HUES6 (cell line): ENCODE results near the gene RFC3.
A peak's percentile ranks its signal among the peaks of the same experiment; 100 is the strongest.
"Not testable (repeated sequence)": the region's sequence is repeated elsewhere in the genome, so short reads cannot be mapped to it uniquely, and the experiment has no call there.

ENCODE experiments used
- H3K27ac ChIP-seq: 2 replicates; pipeline ENCODE4 v1.7.0; 2013; ENCODE audit warnings: low read depth, mild to moderate bottlenecking, low read length, inconsistent platforms
- H3K27me3 ChIP-seq: 2 replicates; pipeline ENCODE4 v1.6.1; 2013; ENCODE audit warnings: low read length; ENCODE audit not compliant: control insufficient read depth, insufficient read depth
- H3K36me3 ChIP-seq: 2 replicates; pipeline ENCODE4 v1.6.1; 2013; ENCODE audit warnings: low read length; ENCODE audit not compliant: control insufficient read depth, insufficient read depth
- H3K4me1 ChIP-seq: 2 replicates; pipeline ENCODE4 v1.6.1; 2013; ENCODE audit warnings: low read length; ENCODE audit not compliant: control insufficient read depth, insufficient read depth
- H3K4me3 ChIP-seq: 2 replicates; pipeline ENCODE4 v1.5.1; 2013; ENCODE audit warnings: low read depth, low read length
- H3K9ac ChIP-seq: one replicate; pipeline ENCODE4 v1.6.1; 2013; ENCODE audit warnings: mild to moderate bottlenecking, low read length
- H3K9me3 ChIP-seq: 2 replicates; pipeline ENCODE4 v1.6.1; 2013; ENCODE audit warnings: low read depth, low read length; ENCODE audit not compliant: control insufficient read depth, insufficient read depth

RFC3 gene

GRCh38 chr13:33817901-33818706 is at the start of gene RFC3:
TSS of gene RFC3 (plus strand) at chr13:33818149. CDS start at chr13:33818179, 30 bp downstream.
- Histone ChIP-seq H3K27ac (peak within 1 kb of the TSS; percentile 91), H3K9me3 (no peaks in the 10 kb centered on the region), H3K36me3 (peaks cover 30% of the 10 kb centered on the region), H3K4me1 (0 out of 2 replicates have a peak, but pooled peaks cover 4% of the 10 kb centered on the region), H3K4me3 (peak within 1 kb of the TSS; percentile 78), H3K9ac (peak within 1 kb of the TSS; percentile 95), H3K27me3 (no peaks in the 10 kb centered on the region; the same call in 1 of the 2 replicates)

GRCh38 chr13:33771296-33771695 is 46.7 kb upstream of the RFC3 start:
- Histone ChIP-seq H3K9ac (no peak overlapping the region), H3K9me3 (no peaks in the 10 kb centered on the region), H3K36me3 (no peaks in the 10 kb centered on the region), H3K27me3 (no peaks in the 10 kb centered on the region), H3K4me3 (no peak overlapping the region), H3K4me1 (peaks cover 9% of the 10 kb centered on the region), H3K27ac (no peak overlapping the region)

DNA sequence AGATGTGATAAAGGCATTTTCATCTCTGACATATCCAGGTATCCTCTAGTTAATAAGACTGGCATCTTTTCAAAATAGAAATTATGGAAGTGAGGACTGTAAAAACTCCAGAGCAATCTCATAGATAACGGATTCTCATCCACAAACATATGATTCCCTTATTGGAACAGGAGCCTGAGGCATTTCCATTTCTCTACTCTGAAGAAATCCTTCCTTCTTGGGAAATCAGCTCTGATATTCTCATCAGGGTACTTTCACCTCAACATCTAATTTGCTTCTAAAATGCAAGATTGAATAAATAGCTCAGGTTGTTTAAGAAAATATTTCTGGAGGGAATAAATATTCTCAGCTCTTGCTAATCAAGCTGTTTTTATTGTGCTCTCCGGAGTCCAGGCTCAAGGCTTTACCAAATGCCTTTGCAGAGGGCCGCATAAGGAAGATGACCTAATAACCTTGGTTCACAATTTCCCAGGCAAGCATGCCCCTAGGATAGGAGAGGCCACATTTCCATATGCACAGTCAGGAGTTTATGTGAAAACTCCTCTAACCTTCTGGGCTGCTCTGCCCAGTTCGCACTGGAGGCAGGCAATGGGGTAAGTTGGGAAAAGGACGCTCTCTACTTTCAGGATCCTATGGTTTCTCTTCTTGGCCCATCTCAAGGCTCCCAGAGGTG is 44.0 kb upstream of the RFC3 start:
- Histone ChIP-seq H3K4me3 (no peak overlapping the region), H3K27ac (no peak overlapping the region), H3K27me3 (no peaks in the 10 kb centered on the region), H3K4me1 (peaks cover 9% of the 10 kb centered on the region), H3K9me3 (no peaks in the 10 kb centered on the region), H3K9ac (no peak overlapping the region), H3K36me3 (no peaks in the 10 kb centered on the region)

DNA sequence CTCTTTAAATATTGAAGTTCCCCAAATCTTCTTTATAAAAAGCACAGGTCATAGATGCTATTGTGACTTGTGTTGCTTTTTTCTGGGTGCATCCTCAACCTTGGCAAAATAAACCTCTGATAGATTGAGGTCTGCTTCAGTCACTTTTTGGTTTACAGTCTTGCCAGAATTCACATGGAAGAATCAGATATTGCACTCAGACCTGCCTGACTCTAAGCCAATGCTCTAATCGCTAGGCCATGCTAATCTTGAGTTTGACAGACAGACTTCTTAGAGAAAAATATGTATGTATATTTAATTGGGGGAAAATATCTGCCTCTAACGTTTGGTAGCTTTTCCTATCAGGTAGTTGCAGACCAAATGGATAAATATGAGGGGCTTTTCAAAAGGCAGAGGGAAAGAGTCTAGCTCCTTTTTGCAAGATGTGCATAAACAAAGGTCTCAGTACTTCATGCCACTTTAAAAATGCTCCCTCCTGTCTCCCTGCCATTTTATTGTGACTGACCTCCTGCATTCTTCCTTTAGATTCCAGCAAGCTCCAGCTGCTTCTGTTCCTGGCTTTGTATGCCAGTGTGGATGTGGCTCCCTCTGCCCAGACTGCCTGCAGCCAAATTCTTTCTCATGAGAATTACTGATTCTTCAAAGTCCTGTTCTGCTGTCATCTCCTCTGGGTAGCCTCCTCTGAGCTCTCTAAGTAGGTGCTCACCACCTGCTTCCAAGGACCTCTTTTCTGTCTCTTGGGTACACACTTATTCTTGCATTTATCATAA is 42.4 kb upstream of the RFC3 start:
- no peak overlapping the region for H3K27ac ChIP-seq
- peaks cover 9% of the 10 kb centered on the region for H3K4me1 ChIP-seq
- H3K9me3 ChIP-seq, result no peaks in the 10 kb centered on the region; the same call in 1 of the 2 replicates
- no peak overlapping the region for H3K4me3 ChIP-seq
- H3K9ac ChIP-seq, result no peak overlapping the region
- no peaks in the 10 kb centered on the region for H3K27me3 ChIP-seq
- H3K36me3 ChIP-seq, result no peaks in the 10 kb centered on the region

- Histone ChIP-seq H3K27ac (no peak overlapping the region), H3K4me1 (peaks cover 9% of the 10 kb centered on the region), H3K4me3 (no peak overlapping the region), H3K9me3 (peaks cover 3% of the 10 kb centered on the region; the same call in 1 of the 2 replicates), H3K27me3 (no peaks in the 10 kb centered on the region), H3K36me3 (no peaks in the 10 kb centered on the region), H3K9ac (no peak overlapping the region)
Observed at GRCh38 chr13:33776239-33776881, 41.6 kb upstream of the RFC3 start.

GRCh38 chr13:33782631-33783030 is 35.3 kb upstream of the RFC3 start:
- H3K4me1 ChIP-seq, result no peaks in the 10 kb centered on the region
- H3K9me3 ChIP-seq, result peaks cover 3% of the 10 kb centered on the region
- H3K4me3 ChIP-seq, result no peak overlapping the region
- no peaks in the 10 kb centered on the region for H3K36me3 ChIP-seq
- H3K9ac ChIP-seq, result no peak overlapping the region
- no peaks in the 10 kb centered on the region for H3K27me3 ChIP-seq
- no peak overlapping the region for H3K27ac ChIP-seq

DNA sequence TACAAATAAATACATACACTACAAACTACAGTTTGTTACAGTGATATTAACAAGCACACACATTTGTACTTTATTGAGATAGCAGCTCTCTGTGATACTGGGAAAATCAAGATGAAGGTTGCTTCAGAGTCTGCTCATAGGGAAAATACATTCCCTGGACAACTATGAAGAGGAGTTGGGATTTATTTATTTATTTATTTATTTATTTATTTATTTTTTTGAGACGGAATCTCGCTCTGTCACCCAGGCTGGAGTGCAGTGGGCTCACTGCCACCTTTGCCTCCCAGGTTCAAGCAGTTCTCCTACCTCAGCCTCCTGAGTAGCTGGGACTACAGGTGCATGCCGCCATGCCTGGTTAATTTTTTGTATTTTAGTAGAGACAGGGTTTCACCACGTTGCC is 34.7 kb upstream of the RFC3 start:
- not testable (repeated sequence) for H3K36me3 ChIP-seq, H3K9me3 ChIP-seq, H3K9ac ChIP-seq, H3K4me1 ChIP-seq, H3K27ac ChIP-seq, H3K27me3 ChIP-seq, H3K4me3 ChIP-seq

GRCh38 chr13:33784738-33785137 is 33.2 kb upstream of the RFC3 start:
- Histone ChIP-seq H3K36me3 (no peaks in the 10 kb centered on the region), H3K27me3 (no peaks in the 10 kb centered on the region), H3K4me1 (no peaks in the 10 kb centered on the region), H3K9ac (no peak overlapping the region), H3K4me3 (no peak overlapping the region), H3K9me3 (peaks cover 3% of the 10 kb centered on the region), H3K27ac (no peak overlapping the region)

DNA sequence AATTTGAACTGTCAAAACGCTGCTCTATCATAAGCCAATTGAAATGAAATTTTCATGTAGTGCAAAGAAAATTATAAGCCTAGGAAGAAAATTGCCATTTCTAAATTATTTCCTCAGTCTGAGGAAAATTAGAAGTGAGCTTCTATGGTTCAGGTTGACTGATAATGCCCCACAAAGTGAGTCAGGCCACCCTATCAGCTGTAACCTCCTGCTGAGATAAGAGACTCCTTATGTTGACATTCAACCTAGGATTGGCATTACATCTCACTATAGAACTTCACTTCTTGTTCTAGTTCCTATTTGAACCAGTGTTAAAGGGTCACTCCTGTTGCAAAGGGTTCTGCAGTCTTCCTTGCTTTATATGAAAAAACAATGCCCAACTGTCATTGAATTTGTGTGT is 32.6 kb upstream of the RFC3 start:
- Histone ChIP-seq H3K4me1 (no peaks in the 10 kb centered on the region), H3K27ac (no peak overlapping the region), H3K4me3 (no peak overlapping the region), H3K9ac (no peak overlapping the region), H3K9me3 (peaks cover 3% of the 10 kb centered on the region), H3K27me3 (no peaks in the 10 kb centered on the region), H3K36me3 (no peaks in the 10 kb centered on the region)

DNA sequence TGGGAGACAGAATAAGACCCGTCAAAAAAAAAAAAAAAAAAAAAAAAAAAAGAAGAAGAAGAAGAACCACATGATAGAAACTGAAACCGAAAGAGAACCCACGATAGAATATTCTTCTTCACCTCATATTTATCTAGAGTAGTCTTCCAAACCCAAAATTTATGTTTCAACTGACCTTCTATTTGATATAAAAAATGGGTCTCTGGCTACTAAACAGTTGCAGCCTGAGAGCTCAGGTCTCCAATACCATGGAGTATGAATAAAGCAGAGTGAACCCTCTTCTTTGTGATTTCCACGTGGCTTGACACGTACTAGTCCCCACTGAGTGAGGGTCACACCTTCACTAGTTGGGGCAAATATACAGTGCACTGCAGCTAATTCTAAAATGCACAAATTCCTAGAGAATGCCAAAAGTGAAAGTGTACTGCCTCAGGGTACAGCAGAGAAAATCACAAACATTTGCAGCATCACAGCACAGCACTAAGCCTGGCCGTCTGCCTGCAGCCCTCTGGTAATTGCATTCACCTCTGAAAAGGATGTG is 30.8 kb upstream of the RFC3 start:
- H3K27ac ChIP-seq, result no peak overlapping the region
- H3K9ac ChIP-seq, result no peak overlapping the region
- H3K4me1 ChIP-seq, result no peaks in the 10 kb centered on the region
- H3K27me3 ChIP-seq, result no peaks in the 10 kb centered on the region
- no peaks in the 10 kb centered on the region for H3K36me3 ChIP-seq
- H3K4me3 ChIP-seq, result no peak overlapping the region
- no peaks in the 10 kb centered on the region; the same call in 1 of the 2 replicates for H3K9me3 ChIP-seq
